Ammon's horn (tissue), 1 donor: ENCODE data around the gene EXTL1.

Source experiments
- DNase-seq: peaks from one replicate; pipeline ENCODE4 v3.0.0-alpha.2; 2016; ENCODE audit warnings: low spot score

EXTL1 gene

DNA sequence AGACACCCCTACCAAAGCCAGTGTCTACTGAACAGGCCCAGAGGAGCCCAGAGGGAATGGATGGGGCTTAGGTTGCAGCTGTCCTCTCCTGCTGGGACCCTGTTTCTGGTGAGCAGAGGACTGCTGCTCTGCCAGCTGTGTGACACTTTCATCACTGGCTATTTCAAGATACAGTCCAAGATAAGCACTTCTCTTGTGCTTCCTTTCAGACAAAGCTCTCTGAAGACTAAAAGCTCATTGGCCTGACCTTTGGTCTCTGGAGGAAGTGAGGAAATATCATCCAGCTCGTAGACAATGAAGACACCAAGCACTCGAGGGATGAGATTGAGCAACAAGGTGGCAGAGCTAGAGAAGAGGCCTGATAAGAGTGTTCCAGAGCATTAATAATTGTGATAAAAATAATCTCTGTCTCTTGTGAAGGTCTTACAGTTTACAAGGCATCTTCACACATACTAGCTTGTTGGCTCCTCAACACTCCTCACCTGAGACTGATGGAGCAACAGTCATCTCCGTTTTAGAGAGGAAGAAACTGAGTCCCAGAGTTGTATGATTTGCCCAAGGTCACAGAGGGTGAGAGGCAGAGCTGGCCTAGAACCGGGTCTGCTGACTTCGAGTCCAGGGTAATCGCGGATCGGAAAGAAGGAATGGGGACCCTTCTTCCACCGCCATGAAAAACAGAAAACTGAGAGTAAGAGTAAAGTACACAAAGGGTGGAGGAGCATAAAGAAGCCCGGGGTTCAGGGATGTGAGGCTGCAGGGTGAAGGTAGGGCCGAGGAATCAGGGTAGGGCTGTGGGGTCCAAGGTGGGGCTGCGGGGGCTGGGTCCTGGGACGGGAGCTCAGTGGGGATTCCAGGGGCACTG, 24.4 kb upstream of the EXTL1 start:
- DNase-seq: peak; percentile 42

DNA sequence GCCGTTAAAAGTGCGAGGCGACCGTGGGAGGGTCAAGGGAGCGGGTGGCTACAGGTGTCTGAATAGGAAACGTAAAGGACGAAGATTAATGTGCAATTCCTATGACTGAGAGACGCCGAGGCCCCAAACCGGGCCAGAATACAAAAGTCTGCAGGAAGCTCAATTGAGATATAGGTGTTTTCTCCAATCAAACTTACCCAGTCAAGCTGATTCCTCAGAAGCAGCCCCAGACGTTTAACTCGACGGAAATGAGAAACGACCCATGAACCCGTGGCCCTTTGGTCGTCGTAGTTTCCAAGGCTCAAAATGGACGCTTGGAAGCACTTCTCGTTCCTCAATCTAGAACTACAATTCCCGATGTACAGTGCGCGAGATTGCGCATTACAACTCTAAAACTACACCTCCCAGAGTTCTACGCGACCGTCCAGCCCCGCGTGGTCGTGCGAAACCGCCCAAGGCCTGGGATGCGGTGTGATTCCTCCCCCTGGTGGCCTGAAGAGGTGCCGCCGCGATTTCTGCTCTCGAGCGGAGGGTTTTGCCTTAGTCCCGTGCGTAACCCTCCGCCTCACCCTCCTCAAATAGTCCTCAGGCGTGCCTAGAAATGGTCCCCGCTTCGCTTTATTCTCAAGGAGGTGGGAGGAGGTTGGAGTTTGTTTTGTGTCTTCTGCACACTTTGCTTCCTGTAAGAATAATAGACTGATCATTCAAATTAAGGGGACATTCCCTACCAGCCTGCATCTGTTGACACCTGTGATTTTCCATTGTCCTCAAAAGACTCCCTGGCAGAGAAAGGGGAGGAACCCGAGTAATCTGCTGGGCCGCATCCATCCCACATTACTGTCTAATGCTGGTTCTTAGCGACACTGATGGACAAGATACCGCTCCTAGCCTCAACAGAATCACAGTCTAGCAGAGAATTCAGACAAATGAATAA, 23.5 kb upstream of the EXTL1 start, which contains the start of gene PAFAH2:
TSS of gene PAFAH2 (minus strand) at position 236 of the 934 bp plus-strand sequence. CDS start 7,247 bp downstream, outside the sequence.
- DNase-seq: peak; percentile 99

DNA sequence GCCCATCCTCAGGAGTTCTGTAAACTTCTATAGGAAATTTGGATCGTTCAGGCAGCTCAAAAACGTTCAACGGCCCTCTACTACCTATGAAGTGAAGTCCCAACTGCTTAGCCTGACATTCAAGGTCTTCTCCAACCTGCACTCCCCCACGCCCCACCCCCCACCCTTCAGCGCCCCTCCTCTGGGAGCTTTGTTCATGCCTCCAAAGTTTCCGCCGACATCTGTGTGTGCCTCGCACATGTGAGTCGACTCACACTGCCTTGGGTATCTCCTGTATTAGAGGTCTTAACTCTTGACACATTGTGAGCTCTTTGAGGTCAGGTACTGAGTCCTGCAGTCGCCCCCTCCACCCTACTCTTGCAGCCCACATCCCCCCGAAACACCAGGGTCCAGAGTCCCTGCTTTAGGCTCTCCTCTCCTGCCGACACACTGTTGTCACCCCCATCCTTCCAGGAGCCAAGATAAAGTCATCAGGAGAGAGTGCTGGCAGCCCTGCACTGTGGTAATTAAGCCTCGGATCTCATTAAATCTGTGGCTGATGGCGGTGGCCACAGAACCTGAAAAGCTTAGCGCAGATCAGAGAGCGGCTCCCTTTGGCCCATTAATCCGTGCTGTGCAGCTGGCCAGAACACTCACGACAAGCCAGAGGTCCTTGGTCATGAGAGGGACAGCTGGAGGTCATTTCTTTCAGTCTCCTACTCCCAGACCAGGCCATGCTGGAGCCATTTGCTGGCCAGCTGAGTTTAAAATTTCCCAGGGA, 22.4 kb upstream of the EXTL1 start:
- no peak for DNase-seq

DNA sequence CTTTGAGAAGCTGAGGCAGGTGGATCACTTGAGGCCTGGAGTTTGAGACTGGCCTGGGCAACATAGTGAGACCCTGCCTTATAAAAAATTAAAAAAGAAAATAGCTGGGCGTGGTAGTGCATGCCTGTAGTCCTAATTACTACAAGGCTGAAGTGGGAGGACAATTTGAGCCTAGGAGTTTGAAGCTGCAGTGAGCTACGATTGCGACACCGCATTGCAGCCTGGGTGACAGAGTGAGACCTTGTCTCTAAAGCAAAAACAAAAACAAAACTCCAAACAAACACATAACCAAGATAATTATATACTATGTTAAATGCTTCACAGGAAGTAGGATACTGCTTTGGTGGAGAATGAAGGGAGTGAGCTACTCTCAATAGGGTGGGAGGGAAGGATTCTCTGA, 18.3 kb upstream of the EXTL1 start:
- no peak for DNase-seq

DNA sequence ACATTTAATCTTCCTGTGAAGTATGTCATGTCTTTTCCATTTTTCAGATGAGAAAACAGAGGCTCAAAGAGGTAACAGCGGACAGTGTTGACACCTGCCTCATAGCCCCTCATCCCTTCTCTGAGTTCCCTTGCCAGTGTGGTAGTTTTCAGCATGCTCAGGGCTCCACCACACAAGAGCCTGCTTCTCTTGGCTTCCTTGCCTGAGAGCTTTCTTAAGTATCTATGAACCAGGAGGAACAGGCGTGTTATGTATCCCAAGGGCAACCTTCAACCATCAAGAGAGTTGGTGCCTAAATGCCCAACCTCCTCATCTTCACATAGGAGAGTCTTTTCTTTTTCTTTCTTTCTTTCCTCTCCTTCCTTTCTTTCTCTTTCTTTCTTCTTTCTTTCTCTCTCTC, 17.8 kb upstream of the EXTL1 start:
- no peak for DNase-seq

DNA sequence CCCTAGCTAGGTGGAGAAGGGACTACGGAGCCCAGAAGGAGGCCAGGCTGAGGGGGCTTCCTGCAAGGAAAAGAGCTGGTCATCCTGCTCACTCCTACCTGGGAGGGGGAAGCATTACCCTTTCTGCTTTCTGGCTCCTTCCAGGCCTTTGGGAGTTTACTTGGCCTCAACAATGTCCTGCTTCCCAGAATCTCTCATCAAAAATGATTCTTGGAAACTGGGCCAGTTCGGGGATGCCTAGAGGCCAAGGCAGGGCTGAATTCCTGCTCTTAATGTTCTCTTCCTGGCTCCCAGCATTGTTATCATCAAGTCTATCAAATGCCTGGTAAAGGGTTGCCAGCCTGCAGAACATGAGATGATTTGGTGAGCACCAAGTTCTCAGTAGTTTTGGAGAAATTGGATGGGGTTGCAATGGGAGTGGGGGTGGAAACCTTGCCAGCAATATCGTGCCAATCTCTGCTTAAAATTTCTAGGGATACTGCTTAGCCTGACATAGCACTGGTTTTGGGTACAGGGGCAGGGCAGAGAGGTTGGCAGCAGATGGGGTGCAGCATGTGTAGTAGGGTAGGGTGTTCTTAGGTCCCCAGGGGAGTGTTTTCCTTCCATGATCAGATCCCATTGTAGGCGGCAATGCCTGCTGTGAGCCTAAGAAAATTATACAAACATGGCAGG, 16.0 kb upstream of the EXTL1 start:
- DNase-seq: no peak

DNA sequence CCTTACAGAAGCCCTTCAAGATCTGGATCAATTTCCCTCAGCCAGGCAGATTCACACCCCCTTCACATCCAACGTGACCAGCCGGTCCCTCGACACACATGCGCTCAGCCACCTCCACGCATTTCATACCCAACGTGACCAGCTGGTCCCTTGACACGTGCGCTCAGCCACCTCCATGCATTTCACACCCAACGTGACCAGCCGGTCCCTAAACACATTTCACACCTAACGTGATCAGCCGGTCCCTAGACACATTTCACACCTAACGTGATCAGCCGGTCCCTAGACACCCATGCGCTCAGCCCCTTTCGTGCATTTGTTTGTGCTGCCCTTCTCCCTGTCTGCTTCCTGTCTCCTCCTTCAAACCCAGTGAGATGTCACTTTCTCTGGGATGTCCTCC, 14.9 kb upstream of the EXTL1 start:
- DNase-seq: no peak

DNA sequence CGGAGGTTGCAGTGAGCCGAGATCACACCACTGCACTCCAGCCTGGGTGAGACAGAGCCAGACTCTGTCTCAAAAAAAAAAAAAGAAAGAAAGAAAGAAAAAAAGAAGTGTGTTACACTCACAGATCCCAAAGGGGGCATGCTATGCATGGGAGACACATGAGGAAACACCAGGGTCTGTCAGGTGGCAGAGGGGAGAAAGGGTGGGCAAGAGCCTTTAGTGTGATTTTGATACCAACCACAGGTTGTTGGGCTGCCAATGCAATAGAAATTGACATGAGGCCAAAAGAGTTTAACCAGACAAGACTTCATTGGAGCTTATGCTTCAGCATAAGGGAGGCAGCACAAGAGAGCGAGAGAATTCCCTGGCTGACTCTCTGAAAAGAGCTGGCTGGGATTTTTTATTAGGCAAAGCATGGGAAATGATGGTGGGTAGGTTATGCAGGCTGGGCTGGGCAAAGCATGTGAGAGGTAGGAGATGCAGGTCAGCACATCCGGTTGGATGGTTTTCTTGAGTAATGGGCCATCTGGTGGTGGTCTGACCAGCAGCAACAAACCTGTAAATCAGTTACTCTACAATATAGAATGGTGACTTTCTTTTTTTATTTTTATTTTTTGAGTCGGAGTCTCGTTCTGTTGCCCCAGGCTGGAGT, 11.7 kb upstream of the EXTL1 start:
- no peak for DNase-seq

DNA sequence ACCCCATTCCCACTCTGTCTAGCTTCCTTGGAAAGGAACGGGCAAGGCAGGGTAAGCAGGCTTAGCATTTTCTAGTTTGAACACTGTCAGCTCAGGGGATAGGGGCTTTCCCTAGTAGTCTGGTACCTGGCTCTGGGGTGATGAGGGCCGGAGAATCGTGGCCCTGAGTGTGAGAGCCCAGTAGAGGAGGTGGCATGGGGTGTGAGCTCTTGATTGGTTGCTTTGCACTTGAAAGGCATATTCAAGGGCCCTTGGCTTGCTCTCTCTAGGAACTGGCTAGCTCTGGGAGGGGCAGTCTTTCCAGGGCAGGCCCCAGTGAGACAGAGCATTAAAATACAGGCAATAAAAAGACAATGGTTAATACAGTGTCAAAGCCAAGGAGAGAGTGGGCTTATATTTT, 10.8 kb upstream of the EXTL1 start:
- no peak for DNase-seq

DNA sequence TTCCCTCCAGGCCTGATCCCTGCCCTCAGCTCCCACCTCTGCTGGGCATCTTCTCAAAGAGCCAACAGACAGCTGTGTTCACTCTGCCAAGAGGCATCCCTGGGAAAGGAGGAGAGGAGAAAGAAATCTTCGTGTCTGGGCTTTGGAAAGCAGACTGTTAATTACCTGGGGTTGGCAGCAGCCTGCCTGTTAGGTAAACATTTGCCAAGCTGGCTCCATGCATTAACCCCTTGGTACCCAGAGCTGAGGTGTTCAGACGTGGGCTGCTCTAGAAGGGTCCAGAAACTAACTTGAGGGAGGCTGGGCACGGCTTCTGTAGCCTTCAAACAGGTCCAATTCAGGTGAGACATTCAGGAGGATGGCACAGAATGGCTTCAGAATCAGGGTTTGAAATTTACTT, 8.7 kb upstream of the EXTL1 start:
- DNase-seq: no peak

DNA sequence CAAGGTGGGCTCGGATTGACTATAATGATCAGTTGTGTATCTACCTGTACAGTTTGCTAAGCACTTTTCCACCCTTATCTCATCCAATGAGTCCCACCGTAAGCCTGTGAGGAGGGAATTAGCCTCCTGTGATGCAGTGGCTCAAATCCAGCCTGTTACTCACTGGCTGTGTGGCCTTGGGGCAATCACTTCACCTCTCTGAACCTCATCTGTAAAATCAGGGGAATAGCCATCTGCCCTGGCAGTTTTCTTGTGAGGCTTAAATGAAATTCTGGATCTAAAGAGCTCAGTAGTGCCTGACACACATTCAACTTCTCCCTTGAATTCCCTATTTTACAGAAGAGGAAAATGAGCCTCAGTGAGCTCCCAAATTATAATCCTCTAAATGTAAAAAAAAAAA, 7.4 kb upstream of the EXTL1 start:
- DNase-seq: no peak

DNA sequence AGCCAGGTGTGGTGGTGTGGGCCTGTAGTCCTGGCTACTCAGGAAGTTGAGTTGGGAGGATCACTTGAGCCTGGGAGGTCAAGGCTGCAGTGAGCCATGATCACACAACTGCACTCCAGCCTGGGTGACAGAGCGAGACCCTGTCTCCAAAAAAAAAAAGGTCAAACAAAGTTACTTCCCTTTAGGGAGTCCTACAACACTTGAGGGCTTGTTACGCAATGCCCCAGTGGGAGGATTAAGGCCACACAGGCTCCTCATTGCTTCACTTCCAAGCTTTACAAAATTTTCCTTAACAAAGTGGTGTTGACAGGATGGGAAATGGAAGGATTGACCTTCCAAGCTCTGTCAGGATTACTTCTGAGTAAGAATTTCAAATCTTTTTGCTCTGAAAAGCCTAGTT, 6.2 kb upstream of the EXTL1 start:
- no peak for DNase-seq

DNA sequence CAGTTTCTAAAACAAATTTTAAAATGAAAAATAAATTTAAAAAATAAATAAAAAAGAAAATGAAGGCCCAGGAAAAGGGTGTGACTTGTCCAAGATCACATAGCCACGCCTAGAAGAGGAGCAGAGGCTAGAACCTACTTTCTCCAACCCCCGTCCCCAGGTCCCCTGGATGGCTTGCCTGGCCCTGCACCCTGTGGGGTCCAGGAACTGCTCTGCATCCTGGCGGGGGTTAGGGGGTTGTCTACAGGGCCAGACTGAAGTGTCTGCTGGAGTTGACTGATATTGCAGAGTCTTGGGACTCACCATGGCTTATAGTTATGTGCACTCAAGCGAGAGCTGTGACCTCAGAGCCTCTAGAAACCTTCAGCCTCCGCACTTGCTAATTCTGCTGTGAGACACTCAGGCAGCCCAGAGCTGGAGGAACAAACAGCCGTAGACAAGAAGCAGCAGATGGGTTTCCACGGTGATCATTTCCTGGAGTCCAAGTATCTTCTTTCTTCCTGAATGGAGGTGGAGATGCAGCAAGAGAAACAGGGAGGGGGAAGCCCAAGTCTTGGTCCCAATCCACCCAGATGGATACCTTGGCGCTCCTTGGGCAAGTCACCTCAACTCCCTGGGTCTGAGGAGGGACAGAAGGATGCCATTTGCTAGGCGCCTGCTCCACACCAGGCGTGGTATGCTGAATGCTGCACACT, 5.2 kb upstream of the EXTL1 start:
- no peak for DNase-seq

DNA sequence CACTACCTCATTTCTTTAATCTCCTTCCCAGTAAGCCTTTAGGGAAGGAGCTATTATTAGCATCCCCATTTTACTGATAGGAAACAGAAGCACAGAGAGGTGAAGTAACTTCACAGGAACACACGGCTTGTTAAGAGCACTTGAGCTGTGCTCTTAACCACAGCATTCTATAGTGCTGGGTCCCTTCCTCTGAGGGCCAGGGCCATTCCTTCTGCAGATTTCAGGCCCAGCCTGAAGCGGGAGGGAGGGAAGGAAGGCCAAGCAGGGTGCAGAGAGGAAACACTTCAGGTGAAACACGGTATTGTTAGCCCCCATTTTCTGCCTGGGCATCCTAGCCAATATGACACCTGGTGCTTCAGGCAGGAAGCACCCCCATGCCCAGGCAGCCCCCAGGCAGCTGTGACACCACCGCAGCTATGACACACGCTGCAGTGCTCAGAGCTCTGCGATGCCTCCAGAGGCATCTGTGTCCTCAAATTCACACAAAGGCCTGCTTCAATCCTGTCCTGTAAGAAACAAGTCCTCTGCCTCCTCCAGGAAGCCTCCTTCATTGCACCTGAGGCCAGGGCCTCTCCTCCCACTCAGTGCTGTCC, 4.5 kb upstream of the EXTL1 start:
- no peak for DNase-seq

DNA sequence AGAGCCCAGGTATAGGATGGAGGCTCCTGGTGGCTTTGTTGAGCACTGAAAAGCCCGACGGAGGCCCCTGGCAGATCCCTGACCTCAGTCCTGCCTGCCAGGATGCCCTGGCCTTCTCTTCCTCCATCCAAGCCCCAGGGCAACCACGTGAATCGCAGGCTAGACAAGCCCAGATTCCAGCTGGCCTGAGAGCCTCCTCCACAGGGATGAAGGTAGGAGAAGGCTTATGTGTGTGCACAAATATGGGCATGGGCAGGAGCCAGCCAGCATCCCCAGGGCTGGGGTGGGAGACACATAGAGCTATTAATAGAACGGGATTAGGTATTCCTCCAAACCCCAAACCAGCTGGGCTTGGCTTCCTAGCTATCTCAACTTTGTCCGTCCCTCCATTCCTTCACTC, 4.0 kb upstream of the EXTL1 start:
- DNase-seq: no peak

DNA sequence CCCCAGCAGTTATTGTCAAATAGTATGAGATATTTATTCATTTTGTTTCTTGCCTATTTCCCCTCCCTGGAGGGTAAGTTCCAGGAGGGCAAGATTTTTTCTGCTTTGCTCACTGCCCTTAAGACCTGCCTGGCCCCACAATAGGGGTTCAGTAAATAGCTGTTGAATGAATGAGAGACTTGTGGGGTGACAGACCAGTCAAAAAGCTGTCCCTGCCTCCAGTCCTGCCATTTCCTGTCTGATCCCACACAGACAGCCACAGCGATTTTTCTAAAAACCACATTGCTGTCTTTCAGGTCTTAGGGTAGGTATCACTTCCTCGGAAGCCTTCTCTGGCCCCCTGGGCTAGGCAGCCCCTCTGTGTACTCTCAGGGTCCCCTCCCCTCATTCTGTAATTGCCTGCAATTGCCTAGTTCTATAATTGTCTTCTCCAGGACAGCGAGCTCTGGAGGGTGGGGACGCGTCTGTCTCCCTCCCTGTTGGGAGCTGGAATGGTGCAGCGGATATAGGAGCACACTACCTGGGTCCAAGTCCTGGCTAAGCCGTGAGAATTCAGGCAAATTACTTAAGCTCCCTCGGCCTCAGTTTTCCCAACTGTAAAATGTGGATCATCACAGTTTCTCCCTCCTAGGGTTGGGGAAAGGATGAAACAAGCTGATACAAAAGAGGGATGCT, 1.8 kb upstream of the EXTL1 start:
- DNase-seq: no peak

DNA sequence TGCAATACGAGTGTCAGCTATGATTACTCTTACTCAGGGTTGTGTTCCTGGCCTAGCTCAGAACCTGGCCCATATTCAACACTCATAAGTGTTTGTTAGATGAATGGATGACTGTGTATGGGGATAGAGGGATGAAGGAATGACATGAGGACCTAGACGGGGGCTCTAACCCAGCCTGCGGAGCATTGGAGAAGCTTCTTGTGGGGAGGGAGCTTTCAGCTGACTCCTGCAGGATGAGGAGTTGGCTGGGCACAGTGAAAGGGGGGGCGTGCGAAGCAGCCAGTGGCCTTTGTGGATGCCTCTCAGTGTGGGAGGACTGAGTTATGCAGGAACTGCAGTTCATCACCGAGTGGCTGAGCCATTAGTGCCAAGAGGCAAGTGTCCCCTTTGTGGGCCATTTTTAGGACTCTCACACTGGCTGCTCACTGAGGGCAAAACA, 1.2 kb upstream of the EXTL1 start:
- no peak for DNase-seq

DNA sequence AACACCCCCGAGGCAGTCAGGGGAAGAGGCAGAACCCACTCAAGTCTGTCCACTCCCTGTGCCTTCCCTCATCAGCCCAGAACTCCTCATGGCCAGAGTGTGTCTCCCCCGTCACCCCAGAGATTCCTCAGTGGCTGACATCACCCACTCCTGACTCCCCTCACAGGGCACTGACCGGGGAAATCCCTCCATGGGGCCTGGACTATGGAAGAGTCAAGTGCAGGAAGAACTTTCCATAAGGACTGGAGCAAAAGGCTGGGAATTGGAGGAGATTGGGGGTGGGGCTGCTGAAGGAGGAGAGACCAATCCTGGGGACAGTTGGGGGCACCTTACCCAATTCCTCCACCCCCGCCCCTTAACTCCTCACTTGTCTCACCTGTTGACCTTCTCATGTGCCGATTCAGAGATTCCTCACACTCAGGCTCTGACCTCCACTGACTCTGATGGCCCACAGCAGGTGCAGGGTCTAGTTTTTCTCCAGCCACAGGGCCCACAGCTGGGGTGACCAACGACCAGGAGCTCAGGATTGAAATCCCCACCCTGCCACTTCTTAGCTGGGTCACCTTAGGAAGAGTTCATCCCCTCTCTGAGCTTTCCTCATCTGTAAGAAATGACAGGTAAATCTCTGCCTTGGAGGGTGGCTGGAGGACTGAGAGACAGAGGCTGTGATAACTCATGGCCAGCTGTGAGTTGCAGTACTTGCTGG, 481 bp upstream of the EXTL1 start:
- DNase-seq: no peak

DNA sequence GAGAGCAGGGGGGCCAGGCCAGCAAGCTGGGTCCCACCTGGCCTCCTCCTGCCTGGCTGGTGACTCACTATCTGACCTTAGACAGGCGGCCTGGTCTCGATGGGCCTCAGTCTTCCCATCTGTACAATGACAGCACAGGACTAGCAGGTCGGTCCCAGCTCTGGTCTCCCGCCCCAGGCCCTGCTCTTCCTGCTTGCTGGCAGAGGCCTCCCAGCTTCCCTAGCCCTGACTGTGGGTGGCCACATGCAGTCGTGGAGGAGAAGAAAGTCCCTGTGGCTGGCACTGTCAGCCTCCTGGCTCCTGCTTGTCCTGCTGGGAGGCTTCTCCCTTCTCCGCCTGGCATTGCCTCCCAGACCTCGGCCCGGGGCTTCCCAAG, 817 bp downstream of the EXTL1 start:
- no peak for DNase-seq
